Lung (tissue), 12 donors: Measurements from ENCODE around the gene CPEB2. TPM values are rescaled to one million over a fixed set of nuclear protein-coding genes. Genes with fewer than 3 reads are reported as not detected.

ENCODE experiments used
- ATAC-seq: fragments of 200-7000 bp; cut with Tn5 transposase; one replicate; pipeline ENCODE4 v1.9.1; 2020; ENCODE audit warnings: moderate number of reproducible peaks; ENCODE audit not compliant: insufficient read depth, low FRiP score
- DNase-seq, 3 donors: peaks; one replicate each; pipeline ENCODE4 v3.0.0-alpha.2; 2013 to 2017
- H3K27ac ChIP-seq, 2 donors: one replicate each; pipeline ENCODE4 v1.5.1; 2013; ENCODE audit warnings: mild to moderate bottlenecking in 2 of 2, moderate library complexity in 2 of 2, control low read depth in 1 of 2, inconsistent platforms in 1 of 2, low read depth in 1 of 2, low read length in 1 of 2
- H3K27me3 ChIP-seq, 3 donors: one replicate each; pipeline ENCODE4 v1.5.1; 2013; ENCODE audit warnings: low read length in 2 of 3; ENCODE audit not compliant: control insufficient read depth in 3 of 3, insufficient read depth in 3 of 3
- H3K36me3 ChIP-seq, 4 donors: one replicate each; pipeline ENCODE4 v1.5.1; 2013; ENCODE audit warnings: low read length in 4 of 4, mild to moderate bottlenecking in 1 of 4, moderate library complexity in 1 of 4; ENCODE audit not compliant: control insufficient read depth in 4 of 4, insufficient read depth in 4 of 4
- H3K4me1 ChIP-seq, 5 donors: one replicate each; pipeline ENCODE4 v1.5.1; 2013; ENCODE audit warnings: low read length in 5 of 5, mild to moderate bottlenecking in 2 of 5, moderate library complexity in 1 of 5; ENCODE audit not compliant: control insufficient read depth in 5 of 5, insufficient read depth in 5 of 5
- H3K4me3 ChIP-seq: one replicate; pipeline ENCODE4 v1.5.1; 2013; ENCODE audit warnings: mild to moderate bottlenecking, control low read depth, moderate library complexity
- H3K9ac ChIP-seq, 2 donors: one replicate each; pipeline ENCODE4 v1.5.1; 2013; ENCODE audit warnings: low read length in 2 of 2, control low read depth in 1 of 2; ENCODE audit not compliant: insufficient read depth in 1 of 2
- H3K9me3 ChIP-seq, 4 donors: one replicate each; pipeline ENCODE4 v1.5.1; 2013; ENCODE audit warnings: low read length in 3 of 4, mild to moderate bottlenecking in 1 of 4, moderate library complexity in 1 of 4; ENCODE audit not compliant: control insufficient read depth in 4 of 4, insufficient read depth in 3 of 4
- WGBS, 2 donors: extraction: QIAGEN DNeasy Blood & Tissue Kit; methylation state at CpG; one replicate each; pipeline ENCODE4 v1.1.7; 2013; 5-methylcytosine and 5-hydroxymethylcytosine counted together
- polyA plus RNA-seq, 2 donors: library from polyadenylated mRNA; stranded (reverse); fragments of 200-250 nt; gene quantifications; one replicate each; pipeline ENCODE4 v1.2.1, GENCODE V29; 2013
- total RNA-seq, 2 donors: library from RNA; depleted of rRNA in 1 of 2; stranded (reverse); fragments of >200 nt in 1 of 2; gene quantifications; one replicate each; pipeline ENCODE4 v1.2.1, GENCODE V29; 2014 to 2021
- TF ChIP-seq, protein P1 (sequence below): IDR thresholded peaks from 2 replicates; pipeline ENCODE4 v1.5.1; 2012; ENCODE audit warnings: mild to moderate bottlenecking; ENCODE audit errors: control extremely low read depth, extremely low read depth
- donor health status: control.
- donor health status: control.
- donor health status: Bipolar disorder and iron deficiency.
- donor health status: healthy.
- donor health status: DM: yes; HTN: yes; CAD: no.

Gene CPEB2
- total and polyA plus RNA-seq, 4 donors, result 4.8 to 29.9 (median 14.2) TPM

DNA sequence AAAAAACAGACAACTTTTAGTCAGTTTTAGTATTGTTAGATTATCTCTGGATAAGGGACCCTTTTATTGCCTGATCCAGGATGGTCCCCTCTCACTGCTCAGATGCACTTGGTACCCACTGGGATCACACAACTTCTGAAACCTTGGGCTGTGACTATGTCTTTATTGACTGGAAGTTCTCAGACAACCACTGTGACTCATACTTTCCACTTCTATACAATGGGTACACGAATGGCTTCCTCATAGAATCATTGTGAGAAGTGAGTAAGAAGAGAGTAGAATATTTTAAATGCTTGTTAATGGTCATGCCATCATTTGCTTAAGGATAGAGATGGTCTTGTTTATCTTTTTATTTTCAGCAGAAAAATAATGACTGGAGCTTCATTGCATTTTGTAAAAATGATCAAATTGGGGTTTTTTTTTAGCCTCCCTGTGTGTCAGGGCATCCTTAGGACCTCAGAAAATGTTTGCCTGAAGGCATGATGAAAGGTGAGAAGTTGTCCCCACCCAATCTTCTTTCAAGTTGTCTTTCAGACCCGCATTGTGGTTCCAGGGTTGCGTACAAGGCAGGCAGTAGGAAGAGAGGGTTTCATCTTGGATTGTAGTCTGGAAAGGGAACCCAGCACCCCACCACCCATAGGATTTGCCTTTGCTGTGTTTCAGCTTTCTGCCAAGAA is 115.1 kb downstream of the CPEB2 start:
- ATAC-seq (no peak), DNase-seq (no peak)
- Histone ChIP-seq H3K9ac (no peak overlapping the region), H3K4me3 (no peak overlapping the region), H3K4me1 (no peaks in the 10 kb centered on the region), H3K9me3 (no peaks in the 10 kb centered on the region), H3K27me3 (no peaks in the 10 kb centered on the region), H3K27ac (no peak overlapping the region), H3K36me3 (no peaks in the 10 kb centered on the region)
- WGBS, 2 donors, result 79 to 86% methylated on average over 3 of the region's 3 CpGs
- TF ChIP-seq, protein P1, sequence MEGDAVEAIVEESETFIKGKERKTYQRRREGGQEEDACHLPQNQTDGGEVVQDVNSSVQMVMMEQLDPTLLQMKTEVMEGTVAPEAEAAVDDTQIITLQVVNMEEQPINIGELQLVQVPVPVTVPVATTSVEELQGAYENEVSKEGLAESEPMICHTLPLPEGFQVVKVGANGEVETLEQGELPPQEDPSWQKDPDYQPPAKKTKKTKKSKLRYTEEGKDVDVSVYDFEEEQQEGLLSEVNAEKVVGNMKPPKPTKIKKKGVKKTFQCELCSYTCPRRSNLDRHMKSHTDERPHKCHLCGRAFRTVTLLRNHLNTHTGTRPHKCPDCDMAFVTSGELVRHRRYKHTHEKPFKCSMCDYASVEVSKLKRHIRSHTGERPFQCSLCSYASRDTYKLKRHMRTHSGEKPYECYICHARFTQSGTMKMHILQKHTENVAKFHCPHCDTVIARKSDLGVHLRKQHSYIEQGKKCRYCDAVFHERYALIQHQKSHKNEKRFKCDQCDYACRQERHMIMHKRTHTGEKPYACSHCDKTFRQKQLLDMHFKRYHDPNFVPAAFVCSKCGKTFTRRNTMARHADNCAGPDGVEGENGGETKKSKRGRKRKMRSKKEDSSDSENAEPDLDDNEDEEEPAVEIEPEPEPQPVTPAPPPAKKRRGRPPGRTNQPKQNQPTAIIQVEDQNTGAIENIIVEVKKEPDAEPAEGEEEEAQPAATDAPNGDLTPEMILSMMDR, result no peak

DNA sequence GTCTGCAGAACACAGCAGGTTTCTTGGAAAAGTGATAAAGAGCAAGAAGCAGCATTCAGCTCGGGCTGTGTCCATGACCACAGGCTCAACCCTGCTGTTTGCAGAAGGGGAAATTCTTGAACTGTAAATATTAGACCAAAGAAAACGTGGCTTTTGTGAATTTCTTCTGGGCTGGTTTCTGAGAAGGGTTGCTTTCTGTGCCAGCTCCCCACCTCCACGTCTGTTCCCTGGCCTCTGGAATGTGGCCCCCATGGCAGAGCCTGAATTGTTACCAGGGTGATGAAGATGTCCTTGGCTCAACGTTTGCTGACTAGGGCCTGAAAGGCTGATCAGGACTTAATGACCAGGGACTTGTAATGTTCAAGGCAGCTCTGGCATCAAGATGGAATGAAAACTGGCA is 116.0 kb downstream of the CPEB2 start:
- no peak overlapping the region for H3K9ac ChIP-seq
- H3K36me3 ChIP-seq, result no peaks in the 10 kb centered on the region
- no peak overlapping the region for H3K27ac ChIP-seq
- DNase-seq (peak; percentile 34 to 73 (median 44)), ATAC-seq (no peak)
- TF ChIP-seq, protein P1, result no peak
- no peaks in the 10 kb centered on the region for H3K4me1 ChIP-seq
- no peaks in the 10 kb centered on the region for H3K9me3 ChIP-seq
- no peaks in the 10 kb centered on the region for H3K27me3 ChIP-seq
- no peak overlapping the region for H3K4me3 ChIP-seq
- WGBS, 2 donors, result 38 to 72% methylated on average over 4 of the region's 4 CpGs
